ENCODE data around the gene CDSN. TPM values are rescaled to one million over a fixed set of nuclear protein-coding genes. Genes with fewer than 3 reads are reported as not detected.

The CDSN gene
- total and polyA plus RNA-seq, 2 donors (not counting 3 experiments of a cell fraction or from before 2014, with no cell fraction given): not detected

GRCh38 chr6:31132806-31133205, 12.6 kb upstream of the CDSN start:
- Histone ChIP-seq H2AFZ (ENCODE audit: low read depth, low read length) (no peak overlapping the region), H3K27ac (ENCODE audit: insufficient read depth, low read depth, low read length) (no peak overlapping the region), H3K9me1 (replicated peaks; ENCODE audit: control insufficient read depth, extremely low read depth, insufficient read depth, low read length) (no peaks in the 10 kb centered on the region), H3K36me3 (ENCODE audit: control insufficient read depth in 2 of 2, extremely low read depth in 1 of 2, insufficient read depth in 2 of 2, low read length in 2 of 2) (no peaks in the 10 kb centered on the region), H3K9ac (replicated peaks; ENCODE audit: extremely low read depth, insufficient read depth, low read length) (no peak overlapping the region), H3K4me1 (ENCODE audit: control insufficient read depth, extremely low read depth, insufficient read depth, low read length) (no peaks in the 10 kb centered on the region), H3K9me3 (replicated peaks; ENCODE audit: control insufficient read depth, insufficient read depth, low read length) (no peaks in the 10 kb centered on the region), H3K79me2 (ENCODE audit: control insufficient read depth, insufficient read depth, low read length) (no peaks in the 10 kb centered on the region), H3K27me3 (ENCODE audit: control insufficient read depth in 2 of 2, insufficient read depth in 2 of 2, low read length in 2 of 2) (peaks cover 3 to 6% of the 10 kb centered on the region in 2 experiments), H3K4me2 (ENCODE audit: insufficient read depth, low read length) (no peak overlapping the region), H3K4me3 (replicated peaks in 1 of 3; ENCODE audit: insufficient read depth in 1 of 3, low read depth in 1 of 3, low read length in 3 of 3) (no peak overlapping the region), H4K20me1 (replicated peaks; ENCODE audit: control insufficient read depth, extremely low read depth, insufficient read depth, low read length) (no peaks in the 10 kb centered on the region)
- no TSS peak for BruUV-seq (replicated peaks)
- DNase-seq (ENCODE audit: low read depth, low spot score) (no peak), FAIRE-seq (no peak)
- CTCF ChIA-PET: interaction anchor here (1.2 to 10.6 kb wide), 3 partner anchors 17 to 59 kb away, joined by 3 to 71 read pairs (median 26); partner anchors contain the start of gene PSORS1C1
- intact Hi-C loops (cut with micrococcal nuclease): no loop called here
- POLR2A ChIA-PET: no interaction called here
- TF ChIP-seq MAX (IDR thresholded peaks at IDR 0.05; ENCODE audit: insufficient read depth, insufficient read length) (no peak), GATA2 (IDR thresholded peaks at IDR 0.05; ENCODE audit: insufficient read depth, insufficient read length, low read depth, low read length) (no peak), EZH2 (IDR thresholded peaks at IDR 0.05; ENCODE audit: borderline replicate concordance, low read depth, low read length, severe bottlenecking) (no peak), MYC (IDR thresholded peaks at IDR 0.05; ENCODE audit: low read depth, low read length) (no peak), CTCF (IDR thresholded peaks at IDR 0.05; ENCODE audit: extremely low read depth in 1 of 2, insufficient read depth in 1 of 2, low read depth in 1 of 2, low read length in 2 of 2) (no peak), POLR2A (IDR thresholded peaks at IDR 0.05; ENCODE audit: low read depth, low read length) (no peak), FOS (IDR thresholded peaks at IDR 0.05; ENCODE audit: borderline replicate concordance, insufficient read depth, low read length) (no peak), POLR2AphosphoS5 (IDR thresholded peaks at IDR 0.05; ENCODE audit: insufficient read depth, low read depth, low read length) (no peak), JUN (IDR thresholded peaks at IDR 0.05; ENCODE audit: borderline replicate concordance, insufficient read depth, insufficient read length, low read depth) (no peak)
- dilution Hi-C loops (cut with MboI; ENCODE audit: extremely low pct_ligation_motif_present, low sequenced_read_pairs): no loop called here
